ENCODE results near the gene DOK3.

DOK3 gene

DNA sequence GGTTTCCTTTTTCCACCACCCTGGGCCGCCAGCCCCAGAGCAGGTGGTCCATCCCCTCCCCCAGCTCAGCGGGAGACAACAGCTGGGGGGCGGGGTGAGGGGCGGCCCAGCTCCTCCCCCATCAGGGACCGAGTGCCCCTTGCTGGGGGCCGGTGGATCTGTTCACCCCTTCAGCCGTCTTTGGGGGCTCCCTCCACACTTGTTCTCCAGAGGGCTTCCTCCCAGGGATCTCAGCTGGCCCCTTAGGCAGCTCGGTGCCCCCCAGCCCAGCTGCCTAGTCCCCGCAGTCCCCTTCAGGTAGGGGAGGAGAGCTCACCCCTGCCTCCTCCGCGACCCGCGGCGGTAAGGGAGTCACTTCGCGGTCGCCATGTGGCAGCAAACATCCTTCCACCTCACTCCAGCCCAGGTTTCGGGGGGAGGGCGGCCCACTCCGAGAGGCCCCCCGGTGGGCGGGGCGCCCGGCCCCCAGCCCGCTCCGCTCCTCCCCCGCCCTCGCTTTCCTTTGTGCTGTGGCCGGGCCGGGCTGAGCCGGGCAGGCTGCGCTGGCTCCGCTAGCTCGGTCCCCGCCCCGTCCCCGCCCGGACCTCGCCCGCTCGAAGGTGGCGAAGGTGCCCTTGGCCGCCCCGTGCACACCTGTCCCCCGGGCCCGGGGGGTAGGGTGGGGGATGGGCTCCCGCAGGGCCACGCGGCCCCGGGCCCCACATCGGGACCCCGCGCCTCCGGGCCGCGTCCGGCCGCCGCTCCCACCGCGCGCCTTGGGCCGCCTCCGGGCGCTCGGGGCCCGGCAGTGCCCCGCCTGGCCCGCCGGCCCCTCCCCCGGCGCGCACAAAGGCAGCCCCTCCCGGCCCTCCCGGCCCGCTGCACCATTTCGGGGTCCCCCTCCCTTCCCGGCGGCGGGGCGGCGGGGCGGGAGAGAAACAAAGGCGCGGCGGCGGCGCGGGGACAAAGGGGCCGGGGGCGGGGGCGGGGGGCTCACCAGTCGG is 36.9 kb downstream of the DOK3 start:
- Histone ChIP-seq H3K27me3 (ENCODE audit: control insufficient read depth, insufficient read depth, low read length) (no peaks in the 10 kb centered on the region), H3K36me3 (ENCODE audit: control insufficient read depth, insufficient read depth, low read length) (peaks cover 27% of the 10 kb centered on the region), H3K27ac (ENCODE audit: low read length) (no peak overlapping the region), H3K9me3 (ENCODE audit: control insufficient read depth, insufficient read depth, low read length) (no peaks in the 10 kb centered on the region), H3K4me1 (ENCODE audit: control insufficient read depth, insufficient read depth, low read length) (peaks cover 27% of the 10 kb centered on the region), H3K4me3 (ENCODE audit: low read length) (peak overlapping the region; percentile 90)
- no peak for DNase-seq (ENCODE audit: low read depth, low spot score)
- no CpG with 5 or more reads among the region's 93 CpGs for WGBS (ENCODE audit: insufficient coverage, insufficient read length)

DNA sequence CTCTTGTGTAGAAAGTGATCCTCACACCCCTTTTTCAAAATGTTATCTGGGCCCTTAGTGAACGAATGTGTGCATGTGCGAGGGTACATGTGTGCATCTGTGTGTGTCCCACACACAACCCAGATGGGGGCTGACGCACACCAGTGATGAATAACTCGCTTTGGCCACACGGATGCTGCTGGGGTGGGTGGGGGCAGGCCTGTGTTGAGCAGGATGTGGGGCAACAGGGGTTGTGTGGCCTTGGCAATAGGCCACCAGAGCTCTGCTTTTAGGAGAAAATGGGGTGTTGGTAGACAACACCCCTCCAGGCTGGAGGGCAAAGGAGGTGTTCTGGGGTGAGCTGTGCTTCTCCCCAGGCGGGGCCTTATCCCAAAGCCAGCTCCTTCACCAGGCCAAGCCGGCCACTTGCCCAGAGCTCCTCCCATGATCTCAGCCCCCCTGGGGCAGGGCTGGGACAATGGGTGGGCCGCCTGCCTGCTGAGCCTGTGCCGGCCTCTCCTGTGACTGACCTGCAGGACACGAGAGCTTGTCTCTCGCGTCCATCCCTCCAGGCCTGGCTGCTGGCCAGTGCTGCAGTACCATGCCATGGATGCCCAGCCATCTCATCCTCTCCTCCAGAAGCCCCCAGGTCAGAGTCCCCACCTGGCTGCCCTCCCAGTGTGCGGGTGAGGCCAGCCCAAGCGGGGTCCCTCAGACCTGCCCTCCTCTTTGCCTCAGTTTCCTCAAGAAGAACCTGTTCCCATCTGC is 37.8 kb downstream of the DOK3 start:
- peaks cover 36% of the 10 kb centered on the region for H3K36me3 ChIP-seq (ENCODE audit: control insufficient read depth, insufficient read depth, low read length)
- H3K4me3 ChIP-seq (ENCODE audit: low read length), result peak overlapping the region; percentile 90; the same call in 1 of the 2 replicates
- H3K27me3 ChIP-seq (ENCODE audit: control insufficient read depth, insufficient read depth, low read length), result no peaks in the 10 kb centered on the region
- no peak for DNase-seq (ENCODE audit: low read depth, low spot score)
- WGBS (ENCODE audit: insufficient coverage, insufficient read length), result no CpG with 5 or more reads among the region's 14 CpGs
- peaks cover 27% of the 10 kb centered on the region for H3K4me1 ChIP-seq (ENCODE audit: control insufficient read depth, insufficient read depth, low read length)
- no peaks in the 10 kb centered on the region for H3K9me3 ChIP-seq (ENCODE audit: control insufficient read depth, insufficient read depth, low read length)
- H3K27ac ChIP-seq (ENCODE audit: low read length), result no peak overlapping the region

DNA sequence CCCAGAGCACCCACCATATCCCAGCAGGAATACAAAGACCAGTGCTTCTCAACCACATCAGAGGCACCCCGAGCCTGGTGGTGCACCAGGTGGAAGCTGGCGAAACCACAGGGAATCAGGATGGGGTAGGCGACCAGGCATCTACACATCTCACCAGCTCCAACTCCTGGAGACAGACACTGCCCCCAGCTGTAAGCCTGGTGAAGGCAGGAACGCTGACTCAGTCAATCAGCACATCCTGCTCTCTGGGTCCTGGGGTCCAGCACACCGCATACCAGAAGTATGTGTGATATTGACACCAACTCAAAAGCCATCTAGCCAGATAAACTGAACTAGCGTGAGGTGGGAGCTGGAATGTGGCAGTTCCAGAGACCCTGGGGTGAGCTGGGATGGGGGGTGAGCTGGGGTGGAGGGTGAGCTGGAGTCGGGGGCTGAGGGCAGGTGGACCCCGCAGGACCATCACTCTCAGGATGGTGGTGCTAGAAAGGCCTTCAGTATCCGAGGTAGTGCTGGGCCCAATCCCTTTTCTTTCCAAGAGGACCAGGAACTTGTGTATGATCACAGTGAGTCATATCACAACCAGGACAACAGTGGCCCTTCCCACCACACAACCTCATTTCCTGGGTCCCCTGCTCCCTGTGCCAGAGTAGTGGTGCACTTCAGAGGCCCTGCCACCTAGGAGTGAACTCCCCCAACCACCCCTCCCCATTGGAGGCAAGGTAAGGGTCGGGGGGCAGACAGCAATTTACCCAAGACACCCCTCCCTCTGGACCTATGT is 38.7 kb downstream of the DOK3 start:
- WGBS (ENCODE audit: insufficient coverage, insufficient read length), result no CpG with 5 or more reads among the region's 10 CpGs
- Histone ChIP-seq H3K9me3 (ENCODE audit: control insufficient read depth, insufficient read depth, low read length) (no peaks in the 10 kb centered on the region), H3K4me1 (ENCODE audit: control insufficient read depth, insufficient read depth, low read length) (peaks cover 27% of the 10 kb centered on the region), H3K36me3 (ENCODE audit: control insufficient read depth, insufficient read depth, low read length) (peaks cover 44% of the 10 kb centered on the region), H3K27ac (ENCODE audit: low read length) (no peak overlapping the region), H3K4me3 (ENCODE audit: low read length) (no peak overlapping the region), H3K27me3 (ENCODE audit: control insufficient read depth, insufficient read depth, low read length) (no peaks in the 10 kb centered on the region)
- no peak for DNase-seq (ENCODE audit: low read depth, low spot score)

DNA sequence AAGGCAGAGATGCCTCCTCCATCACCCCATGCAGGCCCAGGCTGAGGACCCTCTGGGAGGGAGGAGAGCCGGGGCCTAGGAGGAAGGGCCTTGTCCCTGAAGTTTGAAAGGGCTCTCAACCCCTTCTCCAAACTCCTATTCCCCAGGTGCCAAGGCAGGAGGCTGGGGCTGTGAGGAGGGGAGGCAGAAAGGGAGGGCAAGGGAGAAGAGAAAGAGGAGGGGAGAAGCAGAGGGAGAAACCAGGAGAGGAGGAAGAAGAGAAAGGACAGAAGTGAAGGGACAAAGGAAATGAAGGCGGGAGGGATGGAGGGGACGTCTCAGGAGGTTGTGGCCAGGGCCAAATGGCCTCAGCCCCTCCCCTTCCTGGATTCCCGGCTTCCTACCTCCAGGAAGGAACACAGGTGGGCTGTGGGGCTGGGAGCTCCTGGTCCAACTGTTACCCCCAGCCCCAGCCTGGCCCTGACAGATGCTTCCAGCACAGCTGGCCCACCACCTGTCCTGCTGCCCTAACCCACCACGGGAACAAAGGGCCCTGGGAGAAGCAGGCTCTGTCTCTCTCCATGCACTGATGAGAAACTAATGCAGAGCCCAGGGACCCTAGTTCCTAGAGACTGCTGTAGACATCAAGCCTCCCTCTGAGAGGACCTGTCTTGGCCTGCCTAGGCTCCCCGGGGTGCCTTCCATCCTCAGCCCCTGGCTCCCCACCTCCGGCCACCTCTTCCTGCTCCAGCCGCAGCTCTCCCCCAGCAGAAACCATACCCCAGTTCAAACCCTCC is 39.7 kb downstream of the DOK3 start:
- no peak overlapping the region for H3K4me3 ChIP-seq (ENCODE audit: low read length)
- no peak for DNase-seq (ENCODE audit: low read depth, low spot score)
- H3K27ac ChIP-seq (ENCODE audit: low read length), result no peak overlapping the region
- peaks cover 53% of the 10 kb centered on the region for H3K36me3 ChIP-seq (ENCODE audit: control insufficient read depth, insufficient read depth, low read length)
- H3K27me3 ChIP-seq (ENCODE audit: control insufficient read depth, insufficient read depth, low read length), result no peaks in the 10 kb centered on the region
- H3K4me1 ChIP-seq (ENCODE audit: control insufficient read depth, insufficient read depth, low read length), result peaks cover 22% of the 10 kb centered on the region
- H3K9me3 ChIP-seq (ENCODE audit: control insufficient read depth, insufficient read depth, low read length), result no peaks in the 10 kb centered on the region
- no CpG with 5 or more reads among the region's 8 CpGs for WGBS (ENCODE audit: insufficient coverage, insufficient read length)

DNA sequence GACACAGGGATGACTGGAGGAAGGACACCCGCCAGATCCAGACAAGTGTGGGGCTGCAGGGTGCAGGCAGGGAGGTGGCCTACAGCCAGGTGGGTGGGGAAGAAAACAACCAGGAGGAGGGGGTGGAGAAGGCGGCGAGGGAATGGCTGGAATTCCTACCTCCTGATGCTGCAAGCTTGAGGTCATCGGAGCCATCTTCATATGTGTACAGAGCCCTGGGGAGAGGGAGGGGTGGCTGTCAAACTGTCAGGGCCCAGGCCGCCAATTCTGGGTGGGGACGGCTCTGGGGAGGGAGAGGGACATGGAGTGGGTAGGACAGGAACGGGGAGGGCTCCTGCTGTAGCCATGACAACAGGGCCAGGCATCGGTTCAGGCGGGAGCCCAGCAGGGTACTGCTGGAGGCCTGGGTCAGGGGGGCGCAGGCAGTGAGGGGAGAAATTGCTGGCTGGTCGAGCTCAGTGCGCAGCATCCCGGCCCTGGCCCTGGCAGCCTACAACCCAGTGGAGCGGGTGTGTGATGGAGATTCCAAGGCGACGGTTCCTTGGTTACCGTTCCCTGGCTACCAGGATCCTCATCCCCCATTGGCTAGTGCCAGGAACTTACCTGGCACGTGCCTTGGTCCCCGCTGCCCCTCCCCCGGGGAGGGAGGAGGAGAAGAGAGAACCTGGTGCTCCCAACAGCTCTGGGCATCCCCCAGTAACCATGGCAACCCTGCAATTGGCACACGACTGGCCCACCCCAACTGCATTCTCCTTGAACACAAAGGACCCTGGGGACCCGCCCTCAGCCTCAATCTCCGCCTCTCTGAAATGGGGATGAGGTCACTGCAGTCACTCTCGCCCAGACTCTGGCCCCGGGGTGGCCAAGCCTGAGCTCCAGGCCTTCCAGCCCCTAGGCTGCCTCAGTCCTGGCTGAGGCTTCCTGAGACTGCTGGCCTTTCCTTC is 40.7 kb downstream of the DOK3 start:
- DNase-seq (ENCODE audit: low read depth, low spot score), result no peak
- Histone ChIP-seq H3K4me1 (ENCODE audit: control insufficient read depth, insufficient read depth, low read length) (peaks cover 17% of the 10 kb centered on the region), H3K36me3 (ENCODE audit: control insufficient read depth, insufficient read depth, low read length) (peaks cover 53% of the 10 kb centered on the region), H3K9me3 (ENCODE audit: control insufficient read depth, insufficient read depth, low read length) (no peaks in the 10 kb centered on the region), H3K27me3 (ENCODE audit: control insufficient read depth, insufficient read depth, low read length) (no peaks in the 10 kb centered on the region), H3K27ac (ENCODE audit: low read length) (no peak overlapping the region), H3K4me3 (ENCODE audit: low read length) (no peak overlapping the region)
- no CpG with 5 or more reads among the region's 25 CpGs for WGBS (ENCODE audit: insufficient coverage, insufficient read length)

DNA sequence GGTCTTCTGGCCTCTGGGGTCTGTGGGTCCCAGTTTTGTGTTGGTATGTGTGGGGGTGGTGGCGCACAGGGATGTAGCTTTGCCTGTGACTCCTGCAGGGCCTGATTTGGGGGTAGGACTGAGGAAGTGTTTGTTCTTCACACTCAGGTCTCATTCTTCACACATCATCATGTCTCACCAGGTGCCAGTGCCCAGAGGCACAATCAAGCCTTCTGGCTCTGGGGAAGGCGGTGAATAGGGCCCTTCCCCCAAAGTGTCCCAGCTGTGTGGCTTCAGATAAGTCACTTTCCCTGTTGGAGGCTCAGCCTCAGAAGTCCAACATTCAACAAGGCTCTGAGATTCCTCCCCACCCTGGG is 41.3 kb downstream of the DOK3 start:
- Histone ChIP-seq H3K27me3 (ENCODE audit: control insufficient read depth, insufficient read depth, low read length) (no peaks in the 10 kb centered on the region), H3K27ac (ENCODE audit: low read length) (no peak overlapping the region), H3K9me3 (ENCODE audit: control insufficient read depth, insufficient read depth, low read length) (no peaks in the 10 kb centered on the region), H3K4me3 (ENCODE audit: low read length) (no peak overlapping the region), H3K4me1 (ENCODE audit: control insufficient read depth, insufficient read depth, low read length) (peaks cover 17% of the 10 kb centered on the region), H3K36me3 (ENCODE audit: control insufficient read depth, insufficient read depth, low read length) (peaks cover 56% of the 10 kb centered on the region)
- no peak for DNase-seq (ENCODE audit: low read depth, low spot score)
- WGBS (ENCODE audit: insufficient coverage, insufficient read length), result no CpG with 5 or more reads among the region's 2 CpGs

DNA sequence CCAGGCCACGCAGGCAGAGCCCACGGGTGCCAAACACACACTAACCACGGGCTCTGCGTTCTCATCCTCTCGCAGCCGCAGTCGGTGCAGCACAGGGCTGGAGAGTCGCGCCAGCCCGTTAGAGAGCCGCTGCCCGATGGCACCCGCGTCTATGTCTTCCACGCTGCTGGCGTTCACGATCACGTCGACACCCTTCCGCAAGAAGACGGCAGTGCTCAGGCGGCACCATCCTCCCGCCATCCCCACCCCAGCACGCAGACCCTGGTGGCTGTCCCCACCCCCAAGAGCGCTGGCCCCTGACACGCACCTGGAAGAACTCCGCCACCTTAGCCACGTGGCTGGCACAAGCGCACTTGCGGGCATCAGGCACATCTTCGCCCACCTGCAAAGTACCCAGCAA is 42.2 kb downstream of the DOK3 start:
- no peaks in the 10 kb centered on the region for H3K9me3 ChIP-seq (ENCODE audit: control insufficient read depth, insufficient read depth, low read length)
- no peak for DNase-seq (ENCODE audit: low read depth, low spot score)
- no peaks in the 10 kb centered on the region for H3K27me3 ChIP-seq (ENCODE audit: control insufficient read depth, insufficient read depth, low read length)
- no peak overlapping the region for H3K4me3 ChIP-seq (ENCODE audit: low read length)
- H3K27ac ChIP-seq (ENCODE audit: low read length), result no peak overlapping the region
- no CpG with 5 or more reads among the region's 31 CpGs for WGBS (ENCODE audit: insufficient coverage, insufficient read length)
- peaks cover 58% of the 10 kb centered on the region for H3K36me3 ChIP-seq (ENCODE audit: control insufficient read depth, insufficient read depth, low read length)
- peaks cover 17% of the 10 kb centered on the region for H3K4me1 ChIP-seq (ENCODE audit: control insufficient read depth, insufficient read depth, low read length)

DNA sequence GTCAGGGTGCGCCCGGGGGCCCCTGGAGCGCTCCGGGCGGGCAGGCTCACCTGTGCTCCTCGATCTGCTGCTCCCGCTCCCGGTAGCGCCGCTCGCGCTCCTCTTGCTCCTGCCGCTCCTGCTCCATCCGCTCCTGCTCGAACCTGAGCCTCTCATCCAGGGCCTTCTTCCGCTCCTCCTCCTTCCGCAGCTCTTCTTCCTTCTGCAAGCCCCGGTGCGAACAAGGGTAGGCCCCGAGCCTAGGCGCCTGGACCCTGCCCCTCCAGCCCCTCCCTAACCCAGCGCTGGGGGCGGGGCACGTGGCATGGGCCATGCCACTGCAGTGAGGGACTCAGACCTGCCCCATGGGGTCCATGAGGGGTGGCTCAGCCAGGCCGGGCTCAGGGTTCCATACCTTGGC is 42.8 kb downstream of the DOK3 start:
- no CpG with 5 or more reads among the region's 25 CpGs for WGBS (ENCODE audit: insufficient coverage, insufficient read length)

DNA sequence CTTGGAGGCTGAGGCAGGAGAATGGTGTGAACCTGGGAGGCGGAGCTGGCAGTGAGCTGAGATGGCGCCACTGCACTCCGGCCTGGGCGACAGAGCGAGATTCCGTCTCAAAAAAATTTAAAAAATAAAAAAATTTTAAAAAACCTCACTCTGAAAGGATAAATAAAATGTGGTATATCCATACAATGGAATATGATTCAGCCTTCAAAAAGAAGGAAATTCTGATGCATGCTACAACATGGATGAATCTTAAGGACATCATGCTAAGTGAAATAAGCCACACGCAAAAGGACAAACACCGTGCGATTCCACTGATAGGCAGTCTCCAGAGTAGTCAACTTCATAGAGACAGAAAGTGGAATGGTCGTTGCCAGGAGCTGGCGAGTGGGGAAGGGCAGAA is 44.6 kb downstream of the DOK3 start:
- no CpG with 5 or more reads among the region's 11 CpGs for WGBS (ENCODE audit: insufficient coverage, insufficient read length)
- peaks cover 50% of the 10 kb centered on the region for H3K36me3 ChIP-seq (ENCODE audit: control insufficient read depth, insufficient read depth, low read length)
- H3K27me3 ChIP-seq (ENCODE audit: control insufficient read depth, insufficient read depth, low read length), result no peaks in the 10 kb centered on the region
- no peak overlapping the region for H3K27ac ChIP-seq (ENCODE audit: low read length)
- DNase-seq (ENCODE audit: low read depth, low spot score), result no peak
- no peaks in the 10 kb centered on the region for H3K9me3 ChIP-seq (ENCODE audit: control insufficient read depth, insufficient read depth, low read length)
- peaks cover 1% of the 10 kb centered on the region for H3K4me1 ChIP-seq (ENCODE audit: control insufficient read depth, insufficient read depth, low read length)
- no peak overlapping the region for H3K4me3 ChIP-seq (ENCODE audit: low read length)

More for the DNA sequence above, 42.8 kb downstream of the DOK3 start:
- DNase-seq (ENCODE audit: low read depth, low spot score), result no peak
- Histone ChIP-seq H3K9me3 (ENCODE audit: control insufficient read depth, insufficient read depth, low read length) (no peaks in the 10 kb centered on the region), H3K4me1 (ENCODE audit: control insufficient read depth, insufficient read depth, low read length) (peaks cover 15% of the 10 kb centered on the region), H3K27me3 (ENCODE audit: control insufficient read depth, insufficient read depth, low read length) (no peaks in the 10 kb centered on the region), H3K4me3 (ENCODE audit: low read length) (no peak overlapping the region), H3K27ac (ENCODE audit: low read length) (no peak overlapping the region), H3K36me3 (ENCODE audit: control insufficient read depth, insufficient read depth, low read length) (peaks cover 55% of the 10 kb centered on the region)
